Panc1 (cell line): ENCODE data around the gene ALS2CL. TPM values are rescaled to one million over a fixed set of nuclear protein-coding genes. Genes with fewer than 3 reads are reported as not detected.

Experiments
- ATAC-seq: fragments of 200-7000 bp; cut with Tn5 transposase; 2 replicates; pipeline ENCODE4 v1.9.1; 2020; ENCODE audit warnings: mild to moderate bottlenecking, moderate library complexity
- BruUV-seq: library from RNA; stranded (reverse); fragments of 400-500 nt; replicated peaks from 2 replicates; lab custom pipeline; 2021; lab: Mats Ljungman, UMichigan
- CTCF ChIA-PET: fragments of 300-600 bp; sonication (Branson Sonifier 250); formaldehyde crosslinking; loops from one replicate; lab custom pipeline; 2022; ENCODE audit warnings: antibody characterized with exemption; lab: Charles Lee
- POLR2A ChIA-PET: fragments of 300-600 bp; sonication (Branson Sonifier 250); formaldehyde crosslinking; loops from one replicate; lab custom pipeline; 2022; ENCODE audit warnings: antibody characterized with exemption; lab: Charles Lee
- DNase-seq: peaks from one replicate; pipeline ENCODE4 v3.0.0-alpha.2; 2010; ENCODE audit warnings: low read depth, low spot score
- H3K27ac ChIP-seq: 2 replicates; pipeline ENCODE4 v1.5.1; 2011; ENCODE audit warnings: mild to moderate bottlenecking, low read length, inconsistent platforms
- H3K27me3 ChIP-seq: fragments of 200-500 bp; sonication (Bioruptor generic); 2 replicates; pipeline ENCODE4 v1.6.0; 2014; ENCODE audit warnings: low read length, inconsistent platforms; ENCODE audit not compliant: control insufficient read depth, insufficient read depth
- H3K36me3 ChIP-seq: fragments of 200-500 bp; sonication (Bioruptor generic); 2 replicates; pipeline ENCODE4 v1.5.1; 2014; ENCODE audit warnings: inconsistent platforms, mild to moderate bottlenecking, low read length, moderate library complexity; ENCODE audit not compliant: control insufficient read depth, insufficient read depth
- H3K4me1 ChIP-seq: 2 replicates; pipeline ENCODE4 v1.5.1; 2011; ENCODE audit warnings: inconsistent platforms, mild to moderate bottlenecking, low read length, moderate library complexity; ENCODE audit not compliant: control insufficient read depth, insufficient read depth
- H3K4me3 ChIP-seq, 2 experiments: 2 replicates each; pipeline ENCODE4 v1.5.1; 2011 to 2012; ENCODE audit warnings: low read depth in 2 of 2, low read length in 2 of 2, mild to moderate bottlenecking in 2 of 2, inconsistent platforms in 1 of 2, moderate library complexity in 1 of 2
- H3K9me3 ChIP-seq: fragments of 200-500 bp; sonication (Bioruptor generic); 2 replicates; pipeline ENCODE4 v1.5.1; 2014; ENCODE audit warnings: low read depth, mild to moderate bottlenecking, inconsistent platforms, low read length, moderate library complexity; ENCODE audit not compliant: control insufficient read depth, insufficient read depth
- CTCF ChIP-seq: fragments of 450-650 bp; IDR thresholded peaks from 2 replicates; pipeline ENCODE4 v1.5.1; 2017; ENCODE audit warnings: mild to moderate bottlenecking
- POLR2AphosphoS5 ChIP-seq: IDR thresholded peaks from 2 replicates; pipeline ENCODE4 v1.6.1; 2012; ENCODE audit warnings: mild to moderate bottlenecking, low read depth, low read length, moderate library complexity
- REST ChIP-seq, 2 experiments: IDR thresholded peaks; 2 replicates each; pipeline ENCODE4 v1.6.1; 2011 to 2012; ENCODE audit warnings: low read depth in 2 of 2, control low read depth in 1 of 2, low read length in 1 of 2, mild to moderate bottlenecking in 1 of 2, moderate library complexity in 1 of 2; ENCODE audit not compliant: insufficient read depth in 1 of 2
- SIN3A ChIP-seq: IDR thresholded peaks from 2 replicates; pipeline ENCODE4 v1.6.1; 2012; ENCODE audit warnings: low read depth, mild to moderate bottlenecking, low read length, moderate library complexity, borderline replicate concordance; ENCODE audit not compliant: insufficient read depth
- TCF7L2 ChIP-seq: IDR thresholded peaks from 2 replicates; pipeline ENCODE4 v1.6.1; 2011; ENCODE audit warnings: mild to moderate bottlenecking, low read depth, low read length, inconsistent platforms
- in situ Hi-C: cut with HindIII; loops from 2 replicates; pipeline ENCODE4 v1.10.0; 2016; ENCODE audit warnings: low sequenced_read_pairs, low pct_unique_long_range_greater_than_20kb
- intact Hi-C: fragments of 100-400 bp; cut with micrococcal nuclease; formaldehyde crosslinking; loops from one replicate; pipeline ENCODE4 v1.10.0; 2022; ENCODE audit not compliant: unreplicated experiment
- total RNA-seq: library from RNA; stranded (reverse); gene quantifications from one replicate; pipeline ENCODE4 v1.2.1, GENCODE V29; 2021; ENCODE audit not compliant: unreplicated experiment

ALS2CL gene
- total RNA-seq, 1 experiment from 2014 or later: 2.7 TPM

- no peaks in the 10 kb centered on the region for H3K27me3 ChIP-seq
- no peaks in the 10 kb centered on the region for H3K4me1 ChIP-seq
- no peaks in the 10 kb centered on the region for H3K9me3 ChIP-seq
- no peak for ATAC-seq
- CTCF ChIA-PET: interaction anchor here (1.7 kb wide), 1 partner anchor 207 kb away, joined by 8 read pairs; no protein-coding TSS in a partner anchor
- no peak for TF ChIP-seq SIN3A
- TF ChIP-seq REST (IDR thresholded peaks at IDR 0.05; ENCODE audit: insufficient read depth in 1 of 2, low read depth in 2 of 2, low read length in 1 of 2): no peak
- TF ChIP-seq TCF7L2: no peak
- TF ChIP-seq POLR2AphosphoS5: no peak
- no peak for TF ChIP-seq CTCF
- intact Hi-C loops (no loop called here), in situ Hi-C loops (no loop called here)
- H3K36me3 ChIP-seq: no peaks in the 10 kb centered on the region
- BruUV-seq: no TSS peak
- POLR2A ChIA-PET: no interaction called here
- no peak overlapping the region for H3K27ac ChIP-seq
- DNase-seq: no peak
- no peak overlapping the region for H3K4me3 ChIP-seq
Observed at GRCh38 chr3:46702246-46703012, 8.9 kb upstream of the ALS2CL start.

- Histone ChIP-seq H3K27me3 (no peaks in the 10 kb centered on the region), H3K9me3 (no peaks in the 10 kb centered on the region), H3K4me3 (peak within 1 kb of the TSS in 1 of 2 experiments; percentile 24; a peak in 2 of 4 replicates), H3K27ac (no peak within 1 kb of the TSS), H3K36me3 (no peaks in the 10 kb centered on the region), H3K4me1 (no peaks in the 10 kb centered on the region)
- in situ Hi-C loops (no loop called here), intact Hi-C loops (no loop called here)
- no peak for DNase-seq
- POLR2A ChIA-PET: no interaction called here
- TF ChIP-seq REST (IDR thresholded peaks at IDR 0.05; ENCODE audit: insufficient read depth in 1 of 2, low read depth in 2 of 2, low read length in 1 of 2): no peak
- no peak for TF ChIP-seq TCF7L2
- TF ChIP-seq CTCF: no peak
- TF ChIP-seq SIN3A: no peak
- TF ChIP-seq POLR2AphosphoS5: no peak
- no TSS peak for BruUV-seq
- CTCF ChIA-PET: no interaction called here
- ATAC-seq: no peak
Observed at GRCh38 chr3:46701181-46701939, 7.9 kb upstream of the ALS2CL start, which contains the start of gene TMIE. TMIE (plus strand) TSS chr3:46701392; CDS start chr3:46701488, 96 bp downstream.
